Activated gamma-delta T cell treated with Interleukin-2 at 50 U/mL for 16 hours (primary cell): Measurements from ENCODE around the gene MAML2.

Experiments used
- DNase-seq: peaks from one replicate; pipeline ENCODE4 v3.0.0-alpha.2; 2020

MAML2 gene

DNA sequence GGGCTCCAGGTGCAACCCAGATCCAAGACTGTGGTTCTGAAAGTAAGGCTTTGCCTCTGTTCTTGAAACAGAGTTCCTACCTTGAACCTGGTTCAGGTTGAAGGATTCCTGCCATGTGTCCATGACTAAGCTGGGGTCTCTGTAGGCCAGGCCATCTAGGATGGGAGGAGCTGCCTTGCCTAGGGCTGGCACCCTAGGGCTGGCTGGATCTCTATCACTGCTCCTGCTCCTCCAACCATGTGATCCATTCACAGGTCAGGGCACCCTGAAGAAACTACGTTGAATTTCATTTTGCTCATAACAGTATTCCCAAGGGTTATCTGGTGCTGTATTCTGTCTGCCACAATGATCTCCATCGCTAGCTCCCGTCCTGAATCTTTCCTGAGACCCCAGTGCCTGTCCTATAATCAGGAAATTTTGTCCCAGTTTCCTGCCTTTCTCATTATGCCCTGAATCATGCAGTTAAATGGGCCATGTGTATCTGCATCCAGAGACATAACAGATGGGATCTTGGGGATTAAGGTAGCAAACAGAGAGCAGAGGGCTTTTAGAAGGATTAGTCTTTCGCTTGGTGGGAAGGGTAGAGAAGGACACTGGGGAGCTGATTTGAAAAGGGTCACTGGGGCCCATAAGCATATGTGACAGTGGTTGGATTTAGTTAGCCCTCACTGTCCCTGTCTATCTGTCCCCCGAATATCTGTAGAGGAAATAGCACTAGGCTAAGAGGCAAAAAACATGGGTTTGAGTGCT lies 320.9 kb downstream of the MAML2 start:
- DNase-seq, result no peak

DNA sequence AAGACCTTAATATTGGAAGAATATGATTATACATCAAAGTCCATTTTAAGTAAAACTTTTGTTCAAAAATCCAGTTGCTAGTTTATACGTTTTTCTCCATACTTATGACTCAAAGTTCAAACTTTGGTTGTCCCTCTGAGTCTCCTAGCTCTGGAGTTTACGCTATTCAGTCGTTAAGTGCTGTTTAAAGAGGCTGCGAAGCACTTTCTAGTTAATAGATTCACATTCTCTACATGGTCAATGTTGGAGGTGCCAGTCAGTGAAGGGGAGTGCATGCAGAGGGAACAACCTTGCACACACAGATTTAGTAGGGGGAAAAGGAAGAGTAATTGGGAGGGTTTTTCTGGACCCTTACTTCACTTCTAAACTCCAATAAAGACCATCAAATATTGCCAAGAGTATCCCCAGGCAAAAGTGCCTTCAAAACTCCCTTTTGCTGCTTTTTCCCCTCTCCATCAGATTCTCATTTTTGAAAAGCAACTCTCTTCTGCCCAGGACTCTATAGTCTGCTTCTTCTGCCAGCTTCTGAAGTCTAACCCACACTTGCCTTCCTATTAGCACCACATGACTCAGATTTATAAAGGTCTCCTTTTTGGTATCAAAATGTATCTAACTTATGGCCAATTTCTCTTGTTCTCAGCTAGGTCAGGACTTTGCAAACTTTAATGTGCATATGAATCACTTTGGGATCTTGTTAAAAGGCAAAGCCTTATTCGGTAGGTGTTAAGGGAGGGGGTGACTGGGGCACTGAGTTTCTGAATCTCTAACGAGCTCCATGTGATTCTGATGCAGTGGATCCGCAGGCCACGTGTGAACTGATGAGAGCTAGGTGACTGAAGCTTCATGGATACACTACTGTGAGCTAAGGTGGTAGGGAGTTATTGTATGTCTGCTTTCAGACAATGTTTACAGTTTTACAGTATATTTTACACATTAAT lies 322.9 kb downstream of the MAML2 start:
- no peak for DNase-seq

DNA sequence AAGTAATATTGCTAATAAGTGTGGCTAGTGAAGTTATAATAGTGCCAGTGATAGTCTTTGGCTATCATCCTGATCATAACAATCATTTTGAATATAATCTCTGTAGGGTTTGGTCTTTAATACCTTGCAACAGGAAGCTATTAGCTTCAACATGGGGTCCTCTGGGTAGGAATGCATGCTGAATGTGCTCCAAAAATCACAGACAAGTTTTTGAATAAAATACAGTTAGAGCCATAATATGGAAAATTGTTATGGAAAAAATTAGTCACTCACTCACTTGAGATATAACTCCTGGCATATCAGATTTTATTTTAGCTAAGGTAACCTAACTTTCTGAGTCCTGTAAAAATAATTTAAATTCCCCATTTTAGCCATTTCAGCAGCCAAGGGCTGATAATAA lies 323.7 kb downstream of the MAML2 start:
- DNase-seq, result no peak

DNA sequence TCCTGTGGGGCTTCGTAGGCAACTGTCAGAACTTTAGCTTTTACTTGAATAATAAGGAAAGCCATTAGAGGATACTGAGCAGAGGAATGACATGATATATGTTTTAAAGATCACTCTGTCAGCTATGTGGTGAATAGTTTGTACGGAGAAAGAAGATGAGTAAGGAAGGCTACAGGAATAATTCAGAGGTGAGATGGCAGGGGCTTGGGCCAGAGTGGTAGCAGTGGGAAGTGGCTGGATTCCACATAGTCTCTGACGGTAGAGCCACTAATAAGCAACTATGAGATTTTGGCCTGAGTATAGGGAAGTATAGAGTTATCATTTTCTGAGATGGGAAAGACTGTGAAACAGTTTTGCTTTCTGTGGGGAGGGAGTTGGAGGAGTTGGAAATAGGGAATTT lies 325.1 kb downstream of the MAML2 start:
- no peak for DNase-seq

DNA sequence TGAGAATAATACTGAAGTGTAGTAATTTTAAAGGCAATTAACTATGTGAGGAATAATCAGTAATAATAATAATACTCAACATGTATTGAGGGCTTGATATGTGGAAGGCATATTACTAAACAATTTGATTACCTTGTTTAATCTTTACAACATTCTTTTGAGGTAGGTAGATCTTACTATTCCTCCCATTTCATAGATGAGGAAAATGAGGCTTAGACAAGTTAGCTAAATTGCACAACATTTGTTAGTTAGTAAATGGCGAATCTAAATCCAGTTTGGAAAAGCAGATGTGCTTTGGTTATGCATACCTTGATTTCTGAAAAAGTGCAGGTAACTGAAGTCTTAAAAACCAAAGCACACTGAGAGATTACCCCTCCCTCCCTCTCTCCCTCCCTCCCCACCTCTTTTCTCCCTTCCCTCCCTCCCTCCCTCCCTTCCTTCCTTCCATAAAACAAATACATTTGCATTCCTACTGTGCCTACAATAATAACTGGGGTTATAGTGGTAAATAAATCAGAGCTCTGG lies 326.0 kb downstream of the MAML2 start:
- no peak for DNase-seq

DNA sequence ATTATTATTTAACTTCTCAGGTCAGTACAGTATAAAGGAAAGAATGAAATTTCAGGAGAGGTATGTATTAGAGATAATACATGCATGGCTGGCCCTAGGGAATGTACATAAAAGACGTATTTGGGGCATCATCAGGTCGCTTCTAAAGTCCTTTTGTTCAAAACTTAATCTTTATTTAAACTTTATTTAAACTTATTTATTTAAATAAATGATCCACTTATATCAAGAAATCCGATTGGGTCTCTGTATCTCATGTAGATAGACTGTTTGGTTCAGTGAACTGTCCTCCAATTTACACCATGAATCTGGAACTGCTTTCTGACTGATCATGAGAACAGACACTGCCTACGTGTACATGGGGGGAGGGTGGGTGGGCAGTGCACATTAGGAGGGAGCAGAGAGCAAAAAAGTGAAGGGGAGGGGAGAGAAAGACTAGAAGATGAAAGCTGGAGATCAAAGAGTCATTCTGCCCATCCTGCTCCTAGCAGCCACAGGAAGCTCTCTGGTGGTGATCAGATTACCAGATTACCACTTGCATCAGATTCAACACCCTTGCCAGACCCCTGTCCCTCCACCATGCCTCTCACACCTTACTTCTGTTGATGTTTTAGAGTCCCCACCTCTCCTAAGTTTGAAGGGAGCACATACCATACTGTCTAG lies 327.0 kb downstream of the MAML2 start:
- peak; percentile 23 for DNase-seq

DNA sequence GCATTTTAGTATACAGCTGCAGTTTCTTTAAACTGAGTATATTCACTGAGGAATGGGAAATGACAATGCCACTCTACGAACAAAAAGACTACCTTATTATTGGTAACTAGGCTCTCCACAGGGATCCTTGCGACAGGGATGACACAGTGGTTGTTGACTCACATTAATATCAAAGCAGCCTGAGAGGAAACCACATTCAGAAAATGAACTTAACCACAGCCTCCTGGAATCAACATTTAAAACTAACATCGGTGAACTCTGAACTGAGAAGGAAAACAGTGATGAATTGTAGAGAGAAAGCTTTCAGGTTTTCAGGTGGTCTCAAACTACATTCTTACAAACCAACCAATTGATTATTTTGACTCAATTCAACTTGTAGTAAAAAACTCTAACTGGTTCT lies 328.8 kb downstream of the MAML2 start:
- DNase-seq, result no peak

DNA sequence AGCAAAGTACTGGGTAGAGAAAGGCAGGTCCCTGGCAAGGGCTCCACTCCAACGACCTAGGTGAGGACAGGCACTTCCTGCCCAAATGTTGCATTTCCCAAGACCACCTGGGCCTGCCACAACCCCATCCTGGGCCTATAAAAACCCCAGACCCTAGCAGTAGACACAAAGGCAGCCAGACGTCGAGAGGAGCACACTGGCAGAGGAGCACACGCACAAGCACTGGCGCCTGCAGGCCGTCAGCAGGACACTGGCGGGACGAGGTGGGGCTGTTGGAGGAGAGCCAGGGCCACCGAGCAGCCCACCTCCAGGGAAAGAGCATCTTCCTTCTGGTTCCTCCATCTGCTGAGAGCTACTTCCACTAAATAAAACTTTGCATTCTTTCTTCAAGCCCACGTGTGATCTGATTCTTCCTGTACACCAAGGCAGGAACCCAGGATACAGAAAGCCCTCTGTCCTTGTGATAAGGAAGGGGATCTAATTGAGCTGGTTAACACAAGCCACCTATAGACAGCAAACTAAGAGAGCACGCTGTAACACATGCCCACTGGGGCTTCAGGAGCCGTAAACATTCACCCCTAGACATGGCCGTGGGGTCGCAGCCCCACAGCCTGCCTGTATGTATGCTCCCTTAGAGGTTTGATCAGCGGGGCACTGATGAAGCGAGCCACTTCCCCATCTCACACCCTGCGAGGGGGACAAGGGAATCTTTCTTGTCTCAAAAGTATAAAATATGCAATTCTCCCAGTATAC lies 329.4 kb downstream of the MAML2 start:
- DNase-seq, result no peak

DNA sequence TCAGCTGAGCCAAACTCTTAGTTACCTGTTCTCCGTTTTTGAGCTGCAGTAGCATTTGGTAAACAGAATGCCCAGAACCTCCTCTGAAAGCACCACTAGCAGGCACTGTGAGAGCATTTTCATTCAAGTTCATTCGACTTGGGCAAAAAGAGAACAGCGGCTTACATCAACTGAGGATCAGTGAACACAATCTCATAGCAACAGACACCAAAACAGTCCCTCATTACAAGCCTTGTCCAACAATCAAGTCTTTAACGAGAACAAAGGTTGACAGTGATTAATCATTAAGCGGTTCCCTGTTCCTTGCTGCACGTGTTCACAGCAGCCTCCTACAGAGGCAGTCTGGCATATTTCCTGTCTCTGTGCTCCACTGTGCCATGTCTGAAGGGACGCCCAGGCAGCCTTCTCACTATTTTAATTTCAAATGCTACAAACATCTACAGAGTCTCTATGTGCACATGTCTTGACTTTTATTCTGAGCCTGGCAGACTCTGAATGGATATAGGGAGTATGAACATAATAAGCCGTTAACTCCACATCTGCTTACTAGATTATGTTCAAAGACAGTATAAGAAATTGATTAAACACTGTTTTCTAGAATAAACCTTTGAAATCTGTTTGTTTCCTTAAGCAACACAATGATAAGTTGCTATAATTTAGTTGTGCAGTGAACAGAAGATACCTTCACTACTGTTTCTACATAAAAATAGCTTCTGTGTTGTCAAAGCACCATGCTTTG lies 330.7 kb downstream of the MAML2 start:
- DNase-seq, result peak; percentile 22

DNA sequence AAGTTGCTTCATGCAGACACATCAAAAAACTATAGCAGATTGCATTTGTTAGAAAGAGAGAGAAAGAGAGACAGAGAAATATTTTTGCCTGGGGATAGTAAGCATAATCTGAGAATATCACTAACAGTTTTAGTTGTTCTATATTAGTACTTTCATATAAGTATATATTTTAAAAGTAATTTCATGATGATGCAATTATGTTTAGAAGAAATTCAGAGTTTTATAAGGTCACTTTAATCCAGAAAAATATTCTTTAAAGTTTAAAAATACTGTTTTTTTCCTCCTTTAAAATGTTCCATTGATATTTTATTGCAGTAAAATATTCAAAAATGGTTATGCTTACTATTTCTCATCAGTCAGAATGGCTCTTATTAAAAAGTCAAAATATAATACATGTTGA lies 332.3 kb downstream of the MAML2 start:
- no peak for DNase-seq

DNA sequence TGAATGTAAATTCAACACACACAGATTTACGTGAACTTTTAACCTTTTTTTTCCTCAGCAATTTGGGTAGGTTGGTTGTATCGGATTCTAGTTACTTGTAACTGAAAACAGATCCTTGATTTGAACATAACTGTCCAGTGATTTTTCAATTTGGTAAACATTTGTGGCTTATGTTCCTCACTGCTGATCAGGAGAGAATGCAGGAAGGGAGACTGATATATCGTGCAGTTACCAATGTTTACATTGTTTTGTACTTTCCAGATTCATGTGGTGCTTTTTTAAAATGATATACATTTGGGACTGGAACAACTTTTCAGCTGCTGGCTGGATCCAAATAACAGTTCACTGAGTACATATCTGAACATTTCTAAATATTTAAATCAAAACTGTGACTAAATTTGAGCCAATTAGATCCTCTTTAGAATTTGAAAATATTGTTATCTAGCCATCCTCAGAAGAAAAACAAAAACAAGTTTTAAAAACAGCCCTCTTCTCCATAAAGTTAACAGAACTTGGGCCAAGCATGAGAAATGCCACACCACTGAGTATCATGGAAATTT lies 334.8 kb downstream of the MAML2 start:
- no peak for DNase-seq

DNA sequence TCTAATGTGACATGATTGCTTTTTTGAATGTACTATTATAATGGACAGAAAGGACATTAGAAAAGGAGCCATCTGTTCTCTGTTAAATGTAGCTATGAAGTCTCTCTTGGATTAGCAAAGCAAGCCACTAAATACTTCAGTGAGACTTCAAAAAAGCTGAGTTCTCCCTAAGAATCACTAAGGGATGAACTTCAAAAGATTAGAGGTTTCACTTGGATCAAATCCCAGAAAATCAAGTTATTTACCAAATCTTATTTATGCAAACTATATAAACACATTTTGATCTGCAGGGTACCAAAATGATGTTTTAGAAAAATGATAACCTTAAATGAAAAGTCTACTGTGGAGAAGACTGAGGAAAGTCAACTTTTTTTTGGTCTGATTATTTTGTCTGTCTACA lies 337.0 kb downstream of the MAML2 start:
- no peak for DNase-seq

DNA sequence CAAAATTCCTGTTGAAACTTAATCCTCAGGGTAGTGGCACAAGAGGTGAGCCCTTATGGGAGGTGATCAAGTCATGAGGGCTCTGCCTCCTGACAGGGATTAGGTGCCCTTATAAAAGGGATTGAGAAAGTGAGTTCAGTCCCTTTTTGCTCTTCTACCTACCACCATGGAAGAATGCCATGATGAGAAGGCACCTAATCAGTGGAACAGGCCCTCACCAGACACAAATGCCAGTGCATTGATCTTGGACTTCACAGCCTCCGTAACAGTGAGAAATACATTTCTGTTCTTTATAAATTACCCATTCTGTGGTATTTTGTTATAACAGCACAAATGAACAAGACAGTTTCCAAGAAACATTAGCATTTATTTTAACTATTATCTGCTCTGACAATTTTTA lies 338.1 kb downstream of the MAML2 start:
- DNase-seq, result no peak

DNA sequence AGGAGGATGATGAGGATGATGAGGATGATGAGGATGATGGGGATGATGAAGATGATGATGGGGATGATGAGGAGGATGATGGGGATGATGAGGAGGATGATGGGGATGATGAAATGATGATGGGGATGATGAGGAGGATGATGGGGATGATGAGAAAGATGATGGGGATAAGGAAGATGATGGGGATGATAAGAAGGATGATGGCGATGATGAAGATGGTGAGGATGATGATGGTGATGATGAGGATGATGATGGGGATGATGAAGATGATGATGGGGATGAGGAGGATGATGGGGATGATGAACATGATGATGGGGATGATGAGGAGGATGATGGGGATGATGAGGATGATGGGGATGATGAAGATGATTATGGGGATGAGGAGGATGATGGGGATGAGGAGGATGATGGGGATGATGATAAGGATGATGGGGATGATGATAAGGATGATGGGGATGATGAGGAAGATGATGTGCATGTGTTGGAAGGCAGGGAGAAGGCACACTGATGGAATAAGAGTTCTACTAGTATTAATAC lies 340.2 kb downstream of the MAML2 start:
- no peak for DNase-seq

DNA sequence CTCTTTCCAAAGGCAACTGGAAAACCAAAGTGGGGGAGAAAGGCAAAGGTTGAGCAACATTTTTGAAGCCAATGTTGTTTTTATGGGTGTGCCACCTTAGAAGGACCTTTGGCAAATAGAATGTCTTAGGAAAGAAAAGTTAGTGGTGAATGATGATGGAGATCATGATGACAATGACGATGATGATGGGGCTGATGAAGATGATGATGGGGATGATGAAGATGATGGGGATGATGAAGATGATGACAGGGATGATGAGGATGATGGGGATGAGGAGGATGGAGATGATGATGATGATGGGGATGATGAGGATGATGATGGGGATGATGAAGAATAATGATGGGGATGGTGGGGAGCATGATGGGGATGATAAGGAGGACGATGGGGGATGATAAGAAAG lies 340.7 kb downstream of the MAML2 start:
- no peak for DNase-seq

DNA sequence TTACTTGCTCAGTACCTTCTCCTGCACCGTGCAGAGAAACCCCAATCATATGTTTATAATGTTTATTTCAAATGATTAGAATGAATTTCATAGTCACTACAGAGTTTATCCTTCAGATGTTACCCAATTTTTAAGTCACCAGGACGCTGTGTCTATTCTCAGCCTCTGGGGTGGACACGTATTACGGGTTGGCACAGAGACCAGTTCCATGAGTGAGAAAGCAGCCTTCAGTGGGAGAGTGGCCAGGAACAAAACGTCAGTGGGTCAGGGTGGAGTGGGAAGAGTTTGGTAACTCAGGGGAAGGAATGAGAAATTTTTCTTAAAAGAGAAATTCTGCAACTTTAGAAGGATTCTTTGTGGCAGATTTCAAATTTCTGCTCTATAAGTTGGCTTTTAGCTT lies 342.0 kb downstream of the MAML2 start:
- no peak for DNase-seq

DNA sequence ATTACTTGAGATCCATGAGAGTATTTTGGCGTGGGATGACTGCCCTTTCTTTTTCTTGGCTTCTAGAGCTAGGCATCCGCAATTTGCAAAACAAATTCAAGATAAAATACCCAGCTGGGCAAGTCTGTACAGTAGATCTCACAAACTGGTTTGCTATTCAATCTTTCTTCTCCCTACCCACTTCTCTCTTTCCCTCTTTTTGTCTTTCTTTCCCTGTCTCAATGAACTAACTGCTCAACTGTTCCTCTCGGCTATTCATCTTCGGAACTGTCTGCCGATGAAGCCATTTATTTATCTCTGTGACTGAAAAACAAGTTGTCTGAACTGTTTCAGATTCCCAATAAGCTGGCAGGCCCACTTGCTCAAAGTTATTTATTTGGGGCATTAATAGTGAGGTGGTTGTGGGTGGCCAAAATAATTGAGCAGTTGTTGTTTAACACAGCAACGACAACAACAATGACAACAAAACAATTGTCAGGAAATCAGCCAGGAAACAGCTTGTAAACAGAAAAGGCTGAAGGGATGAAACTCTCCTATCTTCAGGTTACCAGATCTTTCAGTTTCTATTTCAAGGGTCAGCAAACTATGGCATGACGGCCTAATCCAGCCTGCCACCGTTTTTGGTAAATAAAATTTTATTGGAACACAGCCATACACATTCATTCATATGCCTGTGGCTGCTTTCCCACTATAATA lies 343.1 kb downstream of the MAML2 start:
- DNase-seq, result no peak

DNA sequence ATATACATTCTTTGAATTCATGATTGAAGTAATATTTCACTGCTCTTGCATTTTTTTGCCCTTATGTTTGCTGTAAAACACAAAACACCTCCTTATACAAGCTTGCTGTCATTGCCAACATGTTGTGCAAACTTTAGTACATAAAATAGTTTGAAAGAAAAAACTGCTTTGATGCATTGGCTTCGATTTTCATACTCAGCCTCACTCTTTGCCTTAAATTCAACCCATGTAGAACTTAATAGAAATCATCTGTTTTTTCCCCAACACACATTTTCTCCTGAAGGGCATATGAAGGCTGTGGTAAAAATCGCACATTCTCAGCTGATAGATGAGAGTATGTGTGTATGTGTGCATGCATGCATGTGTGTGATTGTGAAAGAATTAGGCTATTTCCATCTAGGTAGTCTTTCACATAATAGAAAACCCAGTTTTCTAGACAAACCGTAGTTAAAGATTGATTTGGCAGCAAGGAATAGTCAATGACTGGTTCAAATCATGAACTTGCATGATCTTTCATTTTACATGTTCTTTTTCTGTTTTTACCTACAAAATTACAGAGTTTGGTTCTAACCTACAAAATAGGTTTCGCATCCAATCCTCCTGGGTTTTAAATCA lies 346.3 kb downstream of the MAML2 start:
- DNase-seq, result no peak

DNA sequence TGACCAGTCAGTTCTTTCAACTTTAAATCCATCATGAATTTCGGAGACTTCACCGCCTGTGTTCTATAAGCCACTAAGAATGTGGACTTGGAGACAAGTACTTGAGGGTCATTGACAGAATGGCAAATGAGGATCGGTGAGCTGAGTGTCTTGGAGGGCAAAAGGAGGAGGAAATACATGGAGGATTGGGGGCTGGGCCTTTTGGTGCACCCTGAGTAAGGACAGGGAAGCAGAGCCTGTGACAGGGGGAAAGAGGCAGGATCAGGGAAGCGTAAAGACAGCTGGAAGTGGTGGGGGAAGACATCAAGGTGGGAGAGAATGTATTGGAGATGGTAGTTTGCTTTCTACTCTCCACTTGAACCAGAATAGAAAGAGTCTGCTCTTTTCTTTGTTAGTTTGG lies 348.7 kb downstream of the MAML2 start:
- DNase-seq, result no peak
